HG03064 (cell line): ENCODE results near the gene RPL19.

ENCODE experiments used
- ATAC-seq: cut with Tn5 transposase; IDR thresholded peaks from one replicate; pipeline ENCODE4 v1.9.1; 2021; ENCODE audit warnings: low read depth; ENCODE audit not compliant: unreplicated experiment

Gene RPL19

DNA sequence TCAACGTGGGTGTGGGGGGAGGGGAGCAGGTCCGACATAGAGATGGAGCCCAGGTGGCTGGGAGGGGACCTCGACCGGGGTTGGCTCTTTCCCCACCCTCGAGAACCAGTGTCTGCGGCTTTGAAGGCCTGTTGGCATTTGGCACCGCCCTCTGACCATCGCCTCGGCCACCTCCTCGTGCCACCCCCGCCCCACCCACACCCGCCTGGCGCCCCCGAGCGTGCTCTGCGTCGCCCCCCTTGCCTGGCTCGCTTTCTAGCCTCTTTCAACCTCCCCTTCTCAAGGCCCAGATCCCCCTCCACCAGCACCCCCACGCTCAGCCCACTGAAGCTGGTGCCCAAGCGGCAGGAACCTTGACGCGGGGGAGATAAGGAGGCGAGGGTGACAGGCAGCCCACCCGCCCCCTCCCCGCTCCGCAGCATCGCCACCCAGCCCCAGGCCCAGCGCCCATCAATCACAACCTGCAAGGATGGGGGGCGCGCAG is 3.2 kb upstream of the RPL19 start:
- ATAC-seq: no peak

GRCh38 chr17:39197380-39198185 is 2.5 kb upstream of the RPL19 start, which contains the start of gene CACNB1:
TSS of gene CACNB1 (minus strand) at chr17:39197669. CDS start at chr17:39197495, 174 bp downstream.
- no peak for ATAC-seq

DNA sequence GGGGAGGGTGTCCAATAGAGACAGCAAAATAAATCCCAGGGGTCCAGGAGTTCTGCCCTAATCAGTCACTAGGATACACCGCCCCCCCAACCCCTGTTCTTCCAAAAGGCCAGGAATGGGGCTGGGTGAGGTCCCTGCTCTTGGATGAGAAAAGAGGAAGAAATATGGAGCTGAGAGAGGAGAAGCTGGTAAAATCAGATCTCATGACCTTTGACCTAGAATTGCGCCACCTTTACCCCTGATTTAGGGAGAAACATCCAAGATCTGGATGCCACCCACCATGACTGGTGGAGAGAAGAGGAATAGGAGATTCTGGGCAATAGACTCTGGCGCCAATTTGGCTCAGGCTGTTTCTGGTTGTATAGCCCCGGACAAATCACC is 1.9 kb upstream of the RPL19 start:
- ATAC-seq: no peak

- no peak for ATAC-seq
These were observed 338 bp upstream of the RPL19 start for GRCh38 chr17:39199820-39200069.

DNA sequence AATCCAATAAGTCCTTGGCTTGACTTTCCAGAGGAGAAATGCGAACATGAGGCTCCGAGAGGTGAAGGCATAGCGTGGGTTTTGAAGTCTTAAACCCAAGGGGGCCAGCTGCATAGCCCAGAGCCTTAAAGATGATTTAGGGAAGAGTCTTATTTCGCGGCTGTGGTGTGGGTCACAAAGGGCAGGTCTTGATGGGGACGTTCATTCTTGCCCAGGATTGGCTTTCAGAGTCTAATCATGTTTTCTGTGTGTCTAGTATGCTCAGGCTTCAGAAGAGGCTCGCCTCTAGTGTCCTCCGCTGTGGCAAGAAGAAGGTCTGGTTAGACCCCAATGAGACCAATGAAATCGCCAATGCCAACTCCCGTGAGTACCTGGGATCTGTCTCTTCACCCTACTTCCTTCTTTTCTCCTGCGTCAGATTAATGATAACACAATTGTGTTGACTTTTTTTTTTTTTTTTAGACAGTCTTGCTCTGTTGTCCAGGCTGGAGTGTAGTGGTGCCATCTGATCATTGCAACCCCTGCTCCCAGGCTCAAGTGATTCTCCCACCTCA is 951 bp downstream of the RPL19 start:
- ATAC-seq: no peak

DNA sequence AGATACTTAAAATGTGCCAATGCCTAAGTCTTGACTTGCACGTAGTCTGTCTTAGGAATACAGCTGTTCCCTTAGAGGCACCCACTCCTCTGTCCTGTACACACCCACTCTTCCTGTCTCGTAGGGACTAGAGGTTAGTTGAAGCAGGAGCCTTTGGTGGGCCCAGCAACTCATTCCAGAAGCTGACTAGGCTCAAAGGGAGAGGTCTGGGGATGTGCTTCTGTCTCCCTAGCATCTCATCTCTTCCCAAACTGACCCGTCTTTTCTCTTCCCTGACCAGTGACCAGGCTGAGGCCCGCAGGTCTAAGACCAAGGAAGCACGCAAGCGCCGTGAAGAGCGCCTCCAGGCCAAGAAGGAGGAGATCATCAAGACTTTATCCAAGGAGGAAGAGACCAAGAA is 4.2 kb downstream of the RPL19 start:
- ATAC-seq: no peak

DNA sequence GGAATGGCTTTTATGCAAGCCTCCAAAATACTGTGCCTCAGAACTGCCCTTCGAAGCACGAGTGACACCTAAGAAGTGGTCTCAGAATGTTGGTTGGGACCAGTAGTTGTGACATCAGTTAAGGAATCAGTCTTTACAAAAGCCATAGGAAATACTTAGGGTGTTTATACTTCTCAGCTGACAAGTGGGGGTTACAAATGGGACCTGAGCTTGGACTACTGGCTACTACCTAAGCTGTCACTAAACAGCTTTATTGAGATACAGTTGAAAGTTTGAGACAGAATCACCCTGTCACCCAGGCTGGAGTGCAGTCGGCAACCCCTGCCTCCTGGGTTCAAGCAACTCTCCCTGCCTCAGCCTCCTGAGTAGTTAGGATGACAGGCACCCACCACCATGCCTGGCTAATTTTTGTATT is 5.0 kb downstream of the RPL19 start:
- no peak for ATAC-seq

GRCh38 chr17:39208136-39208535 is 8.1 kb downstream of the RPL19 start:
- no peak for ATAC-seq

DNA sequence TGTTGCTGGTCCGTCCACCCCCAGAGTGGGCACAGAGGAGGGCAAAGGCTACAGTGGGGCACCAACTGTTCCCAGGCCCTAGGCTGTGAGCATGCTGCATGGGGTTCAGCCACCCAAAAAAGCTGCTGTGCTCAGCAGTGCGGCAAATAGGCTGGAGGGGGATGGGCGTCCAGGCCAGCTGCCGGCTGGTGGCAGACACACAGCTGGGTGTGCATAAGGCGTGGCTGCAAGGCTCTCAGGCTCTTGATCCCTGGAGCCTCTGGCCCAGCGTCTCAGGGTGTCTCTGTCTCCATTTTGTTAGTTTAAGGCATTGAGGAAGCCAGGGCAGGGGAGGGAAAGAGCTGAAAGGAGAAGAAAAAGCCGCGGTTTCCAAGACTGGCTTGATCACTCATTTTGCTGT is 8.8 kb downstream of the RPL19 start:
- no peak for ATAC-seq

DNA sequence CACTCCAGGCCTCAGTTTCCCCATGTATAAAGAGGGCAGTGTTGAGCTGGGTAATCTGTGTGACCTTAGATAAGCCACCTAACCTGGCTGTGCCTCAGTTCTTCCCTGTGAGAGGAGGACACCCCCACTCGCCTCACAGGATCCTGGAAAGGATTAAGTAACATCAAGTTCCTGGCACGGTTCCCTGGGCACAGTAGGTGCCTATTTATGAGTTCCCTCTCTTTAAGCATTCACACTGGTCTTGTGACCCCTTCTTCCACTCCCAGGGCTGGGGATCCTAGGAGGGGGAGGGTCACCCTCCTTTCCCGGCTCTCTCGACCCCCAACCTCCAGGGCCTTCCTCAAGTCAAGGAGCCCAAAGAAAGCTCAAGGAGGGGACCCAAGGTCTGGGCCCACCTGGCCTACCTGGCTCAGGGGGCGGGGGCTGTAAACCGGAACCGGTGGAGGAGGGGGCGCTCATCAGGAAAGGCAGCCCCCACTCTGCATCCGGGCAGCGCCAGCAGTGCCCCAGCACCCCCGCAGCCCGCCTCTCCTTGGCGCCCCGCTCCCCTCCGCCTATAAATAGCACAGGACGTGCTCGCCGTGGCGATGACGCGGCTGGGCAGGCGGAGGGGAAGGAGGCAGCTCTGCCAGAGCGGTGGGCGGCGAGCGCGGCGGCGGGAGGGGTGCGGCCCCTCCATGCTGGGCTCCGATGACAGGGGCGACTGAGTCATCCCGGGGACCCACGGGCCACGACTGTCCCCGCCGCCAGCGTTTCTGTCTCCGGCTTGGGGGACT is 9.4 kb downstream of the RPL19 start:
- no peak for ATAC-seq

- no peak for ATAC-seq
These were observed 10.0 kb downstream of the RPL19 start for GRCh38 chr17:39210093-39210434.

DNA sequence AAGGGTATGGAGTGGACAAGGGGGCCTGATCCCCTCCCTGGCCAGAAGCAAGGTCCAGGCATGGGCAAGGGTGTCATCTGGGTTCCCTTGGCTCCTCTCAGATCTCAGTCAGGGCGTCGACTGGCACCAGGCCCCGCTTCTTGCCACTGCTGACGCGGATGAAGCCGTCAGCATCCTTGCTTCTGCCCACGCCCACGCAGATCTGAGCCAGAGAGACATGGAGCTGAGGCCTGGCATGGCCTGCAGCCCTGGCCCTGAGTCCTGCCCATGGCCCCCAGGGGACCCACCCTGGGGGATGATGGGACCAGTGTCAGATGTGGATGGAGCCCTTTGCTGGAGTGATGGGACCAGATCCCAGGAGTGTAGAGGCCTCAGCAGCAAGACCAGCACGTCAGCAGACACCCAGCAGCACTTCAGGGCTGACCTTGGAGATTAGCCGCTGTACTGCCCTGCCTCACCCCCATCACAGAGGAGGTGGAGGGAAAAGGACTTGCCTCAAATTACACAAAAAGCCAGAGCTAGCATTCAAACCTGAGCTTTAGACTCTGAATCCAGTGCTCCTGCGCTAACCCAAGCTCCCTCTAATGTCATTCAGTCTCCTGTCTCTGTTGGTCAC is 12.2 kb downstream of the RPL19 start:
- no peak for ATAC-seq

DNA sequence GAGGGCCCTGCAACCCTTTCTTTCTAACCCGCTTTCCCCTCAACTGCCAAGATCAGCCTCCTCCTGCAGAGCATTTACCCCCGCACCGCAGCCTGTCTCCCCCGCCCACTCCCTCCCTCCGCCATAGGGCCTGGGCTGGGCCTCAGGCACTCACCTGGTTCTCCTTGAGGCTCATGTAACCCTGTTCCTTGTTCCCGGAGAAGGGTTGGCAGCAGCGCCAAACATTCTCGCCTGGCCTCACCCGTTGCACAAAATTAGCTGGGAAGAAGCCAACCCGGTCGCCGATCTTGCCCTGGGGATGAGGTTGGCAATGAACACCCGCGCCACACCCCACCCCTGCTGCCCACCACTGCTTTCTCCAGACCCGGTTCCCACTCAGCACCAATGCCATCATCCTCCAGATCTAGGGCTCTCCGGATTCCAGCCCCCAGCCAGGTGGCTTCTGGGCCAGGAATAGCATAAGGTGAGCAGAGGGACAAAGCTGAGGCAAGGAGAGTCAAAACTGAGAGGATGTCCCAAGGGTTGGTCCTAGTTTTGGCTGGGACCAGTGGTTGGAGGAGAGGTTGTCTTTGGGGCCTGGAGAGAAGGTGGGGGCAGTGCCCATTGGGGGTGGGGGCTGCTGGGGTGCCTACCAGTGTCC is 12.9 kb downstream of the RPL19 start:
- ATAC-seq: no peak

GRCh38 chr17:39213852-39214251 is 13.8 kb downstream of the RPL19 start:
- no peak for ATAC-seq

DNA sequence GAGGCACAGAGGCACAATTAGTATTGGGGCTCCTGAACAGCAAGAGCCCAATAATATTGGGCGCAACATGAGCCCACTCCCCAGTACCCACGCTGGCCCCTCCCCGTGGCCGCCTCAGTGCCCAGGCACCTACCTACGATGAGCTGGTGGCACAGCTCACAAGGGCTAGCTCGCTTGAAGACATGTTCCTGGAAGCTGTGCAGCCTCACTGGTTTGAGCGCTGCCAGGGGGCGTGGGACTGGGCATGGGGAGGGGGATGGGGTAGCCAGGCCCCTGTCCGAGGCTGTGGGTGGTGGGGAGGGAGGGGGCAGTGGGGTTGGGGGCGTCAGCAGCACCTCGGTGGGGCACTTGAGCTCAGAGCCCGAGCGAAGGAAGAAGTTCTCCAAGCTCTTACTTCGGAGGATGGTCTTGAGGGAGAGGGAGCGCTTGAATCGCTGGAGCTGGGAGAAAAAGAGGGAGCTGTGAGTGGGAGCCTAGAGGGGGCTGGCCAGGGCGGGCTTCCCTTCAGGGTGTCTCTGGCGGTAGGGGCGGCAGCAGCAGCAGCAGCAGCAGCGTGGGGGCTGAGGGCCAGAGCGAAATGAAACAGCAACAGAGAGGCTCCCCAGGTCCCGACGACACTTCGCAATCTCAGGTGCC is 17.8 kb downstream of the RPL19 start:
- ATAC-seq: no peak

DNA sequence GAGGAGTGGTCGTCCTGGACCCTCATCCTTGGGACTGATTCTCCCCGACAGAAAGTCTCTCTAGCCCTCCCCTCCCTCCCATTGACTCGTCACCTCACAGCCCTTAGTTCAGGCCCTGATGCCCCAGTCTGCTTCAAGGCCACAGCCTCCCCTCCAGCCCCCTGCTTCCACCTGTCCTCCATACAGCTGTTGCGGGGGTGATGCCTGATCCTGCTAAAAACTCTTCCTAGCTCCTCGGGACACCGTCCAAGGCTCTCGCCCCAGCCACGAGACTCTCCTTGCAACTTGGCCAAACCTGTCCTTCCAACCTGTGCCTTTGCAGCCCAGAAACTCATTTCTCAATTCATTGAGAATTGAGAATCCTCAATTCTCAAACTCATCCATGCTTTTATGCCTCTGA is 18.8 kb downstream of the RPL19 start:
- no peak for ATAC-seq

DNA sequence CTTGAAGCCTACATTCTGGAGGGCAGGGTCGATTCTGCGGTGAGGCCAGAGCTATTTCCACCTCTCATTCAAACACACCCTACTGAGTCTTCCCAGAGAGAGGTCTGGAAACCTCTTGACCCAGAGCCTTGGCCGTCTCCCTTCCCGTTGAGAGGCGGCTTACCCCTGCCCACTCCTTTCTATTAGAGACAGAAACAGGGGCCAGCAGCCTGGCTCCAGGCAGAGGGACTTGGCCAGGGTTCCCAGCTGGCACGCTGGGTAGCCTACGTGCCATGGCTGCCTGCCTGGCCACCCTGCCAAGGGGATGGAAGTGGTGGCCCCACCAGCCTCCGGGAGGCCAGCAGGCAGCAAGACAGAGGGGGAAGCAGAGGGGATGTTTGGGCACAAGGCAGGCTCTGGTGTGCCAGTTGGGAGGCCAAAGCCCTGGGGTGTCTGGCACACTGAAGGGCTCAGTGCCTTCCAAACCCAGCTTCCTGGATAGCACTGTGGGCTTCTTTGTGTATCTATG is 19.6 kb downstream of the RPL19 start:
- ATAC-seq: no peak

DNA sequence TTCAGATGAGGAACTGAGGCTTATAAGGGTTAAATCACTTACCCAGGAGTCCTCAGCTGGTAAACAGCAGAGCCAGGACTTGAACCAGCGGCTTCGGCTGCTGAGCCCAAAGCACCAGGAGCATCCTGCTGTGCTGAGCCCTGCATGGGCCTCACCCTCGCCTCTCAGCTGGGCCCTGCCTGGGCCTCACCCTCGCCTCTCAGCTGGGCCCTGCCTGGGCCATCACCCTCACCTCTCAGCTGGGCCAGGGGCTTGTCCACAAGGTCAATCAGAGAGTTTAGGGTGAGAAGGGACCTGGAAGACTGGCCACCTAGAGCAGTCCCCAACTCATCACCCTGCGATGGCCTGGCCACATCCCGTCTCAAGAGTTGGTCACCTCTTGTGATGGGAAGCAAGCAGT is 21.5 kb downstream of the RPL19 start:
- no peak for ATAC-seq

- ATAC-seq: no peak
These were observed 22.1 kb downstream of the RPL19 start for GRCh38 chr17:39222151-39222550.
